HK-2 (cell line): ENCODE results near the gene DNLZ.
"Not testable (repeated sequence)": the region's sequence is repeated elsewhere in the genome, so short reads cannot be mapped to it uniquely, and the experiment has no call there.

Source experiments
- DNase-seq: peaks from one replicate; pipeline ENCODE4 v3.0.0-alpha.2; 2018; ENCODE audit not compliant: unreplicated experiment

Gene DNLZ

GRCh38 chr9:136363106-136363948, at the start of gene DNLZ:
TSS of gene DNLZ (minus strand) at chr9:136363744. CDS start at chr9:136363714, 30 bp downstream.
- DNase-seq = peak; percentile 99

DNA sequence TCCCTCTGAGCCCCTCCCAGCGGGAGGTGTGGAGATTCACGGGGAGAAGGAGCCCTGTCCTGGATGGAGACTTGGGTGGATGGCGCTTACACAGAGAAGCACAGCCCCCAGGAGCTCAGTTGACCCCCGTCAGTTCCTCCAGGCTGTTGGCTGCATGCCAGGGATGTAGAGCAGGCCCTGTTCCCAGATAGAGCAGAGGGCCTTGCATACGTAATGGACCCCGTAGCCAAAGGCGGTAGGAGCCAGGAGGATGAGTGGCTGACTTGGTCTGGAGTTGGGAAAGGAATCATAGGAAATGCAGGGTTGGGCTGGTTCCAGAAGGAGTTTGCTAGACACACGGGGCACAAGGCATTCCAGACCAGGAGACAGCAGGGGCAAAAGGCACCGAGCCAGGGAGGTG, 49.4 kb upstream of the DNLZ start:
- DNase-seq = no peak

GRCh38 chr9:136411378-136411777, 47.8 kb upstream of the DNLZ start:
- DNase-seq = no peak

DNA sequence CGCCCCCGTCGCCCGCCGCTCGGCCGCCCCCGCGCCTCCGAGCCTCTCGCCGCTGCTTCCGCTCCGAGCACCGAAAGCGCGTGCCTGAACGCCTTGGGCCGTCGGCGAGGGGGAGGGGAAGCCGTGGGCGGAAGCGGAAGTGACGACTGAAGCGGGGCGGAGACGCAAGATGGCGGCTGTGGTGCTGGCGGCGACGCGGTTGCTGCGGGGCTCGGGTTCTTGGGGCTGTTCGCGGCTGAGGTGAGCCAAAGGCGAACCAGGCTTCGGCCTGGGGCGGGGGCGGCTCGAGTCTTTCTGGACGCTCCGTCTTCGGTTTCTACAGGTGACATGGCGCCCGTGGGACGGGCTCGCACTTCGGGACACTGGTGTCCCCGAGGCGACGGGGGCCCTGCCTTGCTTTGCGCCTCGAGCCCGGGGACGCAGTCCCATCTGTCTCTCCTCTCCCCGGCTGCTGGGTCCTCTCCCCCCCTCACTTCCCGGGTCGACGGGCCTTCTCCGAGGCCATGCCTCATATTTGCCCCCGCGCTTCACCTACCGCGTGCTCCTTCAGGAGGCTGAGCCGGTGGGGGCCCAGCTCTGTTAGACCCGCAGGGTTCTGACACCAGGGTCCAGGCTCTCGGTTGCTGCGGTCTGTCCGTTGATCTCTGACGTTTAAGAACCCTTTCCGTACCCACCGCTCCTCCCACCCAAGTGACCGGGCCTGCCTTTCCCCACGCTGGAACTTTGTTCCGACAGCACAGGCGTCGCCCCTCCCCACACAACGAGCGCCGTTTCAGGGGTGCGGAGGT, 47.1 kb upstream of the DNLZ start, which contains the start of the genes ENTR1 and PMPCA:
TSS of gene ENTR1 (minus strand) at position 115 of the 788 bp plus-strand sequence. CDS start 217 bp downstream, outside the sequence.
TSS of gene PMPCA (plus strand) at position 159 of the 788 bp plus-strand sequence. CDS start at position 170, 11 bp downstream.
- peak; percentile 92 for DNase-seq

- DNase-seq = peak; percentile 61
Measured at GRCh38 chr9:136409557-136410455, 46.3 kb upstream of the DNLZ start.

DNA sequence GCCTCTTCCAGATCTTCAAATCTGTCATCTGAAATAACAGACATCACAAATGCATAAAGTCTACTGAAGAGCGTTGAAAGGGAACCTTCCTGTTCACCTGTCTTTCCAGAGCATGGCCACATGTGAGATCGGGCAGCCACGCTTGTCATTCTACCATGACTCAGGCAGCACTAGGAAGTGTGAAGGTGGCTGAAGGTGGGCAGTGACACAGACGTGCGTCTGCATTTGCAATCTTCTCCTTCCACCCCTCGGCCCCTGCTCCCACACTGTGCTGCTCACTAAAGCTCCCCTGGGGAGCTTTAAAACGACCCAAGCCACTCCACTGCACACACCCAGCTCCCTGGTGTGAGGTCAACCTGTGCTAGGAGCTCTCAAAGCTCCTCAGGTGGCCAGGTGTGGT, 44.4 kb upstream of the DNLZ start:
- no peak for DNase-seq

DNA sequence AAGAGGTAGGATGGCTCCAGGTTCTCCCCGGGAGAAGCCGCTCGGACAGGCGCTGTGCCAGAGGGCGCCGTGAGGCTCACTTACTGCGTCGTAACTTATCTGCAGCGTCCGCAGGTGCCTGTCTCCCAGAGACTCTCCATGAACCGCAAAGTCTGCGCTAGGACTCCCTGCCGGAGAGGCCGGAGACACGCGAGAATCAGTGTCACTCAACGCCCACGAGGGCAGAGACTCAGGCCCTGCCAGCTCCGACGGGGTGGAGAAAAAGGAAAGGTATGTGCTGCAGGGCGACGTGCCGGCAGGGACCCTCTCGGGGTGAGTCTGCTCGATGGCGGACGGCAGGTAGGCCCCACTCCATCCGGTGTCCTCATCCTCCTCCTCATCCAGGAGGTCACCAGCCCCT, 43.5 kb upstream of the DNLZ start:
- not testable (repeated sequence) for DNase-seq

DNA sequence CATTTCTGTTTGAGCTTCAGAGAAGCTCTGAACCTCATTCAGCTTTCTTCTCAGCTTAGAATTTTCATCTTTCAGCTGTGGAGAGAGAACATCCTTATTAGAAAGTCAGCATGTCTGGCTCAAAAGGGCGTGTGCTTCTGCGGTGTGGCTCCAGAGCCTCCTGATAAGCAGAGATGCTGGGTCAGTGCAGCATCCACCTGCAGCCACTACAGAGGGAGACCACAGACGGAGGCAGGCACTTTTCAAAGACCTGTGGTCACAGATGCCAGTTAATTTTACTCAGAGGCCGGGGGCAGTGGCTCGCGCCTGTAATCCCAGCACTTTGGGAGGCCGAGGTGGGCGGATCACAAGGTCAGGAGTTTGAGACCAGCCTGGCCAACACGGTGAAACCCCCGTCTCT, 42.4 kb upstream of the DNLZ start:
- DNase-seq = not testable (repeated sequence)

GRCh38 chr9:136405481-136405880, 41.9 kb upstream of the DNLZ start:
- DNase-seq = no peak

GRCh38 chr9:136404801-136405136, 41.2 kb upstream of the DNLZ start:
- no peak for DNase-seq

DNA sequence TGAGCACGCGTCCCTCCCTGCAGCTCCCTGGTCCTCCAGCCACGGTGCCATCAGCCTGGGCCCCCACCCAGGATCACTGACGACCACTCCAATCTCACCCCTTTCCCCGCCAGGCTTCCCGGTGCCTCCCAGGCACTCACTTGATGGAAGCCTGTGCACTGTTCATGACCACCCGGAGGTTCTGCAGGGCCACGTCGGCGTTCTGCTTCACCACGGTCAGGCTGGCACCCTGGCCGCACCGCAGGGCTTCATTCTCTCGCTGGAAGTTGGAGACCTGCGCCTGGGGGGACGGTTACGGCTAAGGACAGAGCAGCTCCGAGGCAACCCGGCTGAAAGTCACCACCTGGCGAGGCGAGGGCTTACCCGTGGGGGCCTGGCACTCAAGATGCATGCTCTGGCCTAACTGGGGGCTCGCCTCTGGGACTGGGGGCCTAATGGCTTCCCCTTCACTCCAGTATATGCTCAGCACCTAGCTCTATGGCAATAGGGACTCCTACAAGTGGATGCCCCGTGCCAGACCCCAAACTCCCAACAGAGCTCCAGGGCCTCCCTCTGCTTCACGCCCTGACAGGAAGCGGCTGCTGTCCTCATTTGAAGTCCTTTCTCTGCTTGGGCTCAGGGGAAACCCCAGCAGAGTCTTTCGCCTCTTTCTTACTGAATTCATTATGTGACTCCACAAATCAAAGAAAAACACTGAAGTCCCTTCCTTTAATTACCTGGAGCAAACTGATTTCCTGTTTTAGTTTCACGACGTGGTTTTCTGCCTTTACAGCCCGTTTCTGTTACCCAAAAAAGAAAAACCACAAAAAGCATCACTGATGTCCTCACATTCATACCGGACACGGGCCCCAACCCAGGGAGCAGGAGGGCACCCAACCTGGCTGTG, 40.6 kb upstream of the DNLZ start:
- no peak for DNase-seq

DNA sequence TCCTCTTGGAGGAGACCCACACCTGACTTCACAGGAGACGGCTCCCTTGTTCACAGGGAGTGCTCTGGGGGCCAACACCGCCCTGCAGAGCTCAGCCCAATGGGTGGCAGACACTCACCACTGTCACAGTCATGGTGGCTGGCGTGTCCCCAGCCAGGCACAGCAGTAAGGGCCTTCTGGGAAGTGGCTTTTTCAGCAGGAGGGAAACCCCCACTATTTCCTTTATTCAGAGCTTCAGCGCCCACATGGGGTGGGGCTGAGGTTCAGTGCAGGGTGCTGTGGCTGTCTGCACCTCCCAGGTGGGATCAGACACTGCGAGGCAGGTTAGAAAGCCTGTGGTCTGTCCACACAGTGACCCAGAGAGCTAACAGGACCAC, 40.0 kb upstream of the DNLZ start:
- DNase-seq = no peak

DNA sequence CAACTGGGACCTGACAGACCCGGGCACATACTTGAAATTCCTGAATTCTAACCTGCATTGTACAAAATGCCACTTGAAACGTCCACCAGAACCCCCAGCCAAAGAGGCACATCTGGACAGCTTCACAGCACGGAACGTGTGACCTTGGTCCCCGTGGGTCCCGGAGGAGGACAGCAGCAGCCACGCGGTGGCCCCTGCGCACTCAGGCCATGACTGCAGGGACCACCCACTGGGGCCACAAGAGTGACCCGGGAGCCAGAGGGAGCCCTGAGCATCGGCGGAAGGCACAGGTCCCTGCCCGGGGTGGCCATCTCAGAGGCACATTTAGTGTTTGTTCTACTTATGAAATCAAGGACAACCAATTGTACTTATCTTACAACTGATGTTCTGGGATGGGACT, 38.5 kb upstream of the DNLZ start:
- no peak for DNase-seq

DNA sequence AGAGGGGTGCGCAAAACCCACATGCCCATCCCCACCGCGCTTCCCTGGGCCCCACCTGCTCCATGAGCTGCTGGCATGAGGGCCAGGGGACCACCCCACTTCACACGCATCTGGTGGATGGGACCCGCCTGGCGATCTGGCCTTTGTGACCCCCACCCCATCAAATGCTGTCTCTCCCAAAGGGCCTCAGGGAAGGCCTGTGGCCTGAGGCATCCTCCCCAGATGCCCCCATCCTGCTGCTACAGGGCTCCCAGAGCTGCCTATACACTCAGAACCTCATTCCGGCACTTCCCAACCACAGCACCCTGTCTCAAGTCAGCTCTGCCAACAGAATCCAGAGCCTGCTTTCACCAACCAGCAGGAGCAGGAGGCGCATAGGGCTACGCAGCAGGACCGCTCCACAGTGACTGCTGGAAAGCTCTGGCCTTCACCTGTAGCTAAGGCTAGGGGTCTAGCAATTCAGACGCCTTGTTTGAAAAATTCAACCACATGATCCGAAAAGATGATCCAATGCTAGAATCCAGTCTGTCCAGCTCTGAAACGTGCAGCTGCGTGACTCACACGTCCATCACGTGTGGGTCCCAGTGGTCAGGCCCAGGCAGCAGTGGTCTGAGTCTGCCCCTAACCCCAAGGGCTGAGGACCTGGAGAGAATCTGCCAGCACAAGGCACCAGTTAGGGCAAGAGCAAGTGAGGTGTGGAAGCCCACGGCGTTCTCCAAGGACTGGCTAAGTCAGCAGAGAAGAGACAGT, 37.8 kb upstream of the DNLZ start:
- DNase-seq = no peak

- DNase-seq = peak; percentile 87
Measured at GRCh38 chr9:136400038-136400834, 36.7 kb upstream of the DNLZ start, which contains the start of gene SNAPC4. TSS of gene SNAPC4 (minus strand) at chr9:136400170. CDS start at chr9:136398428, 1,742 bp downstream.

- DNase-seq = peak; percentile 42
Measured at GRCh38 chr9:136399176-136400037, 35.9 kb upstream of the DNLZ start.

GRCh38 chr9:136398286-136398685, 34.7 kb upstream of the DNLZ start:
- no peak for DNase-seq

GRCh38 chr9:136397643-136398042, 34.1 kb upstream of the DNLZ start:
- DNase-seq = no peak
